PC-9 (cell line): ENCODE data around the gene RAI2. TPM values are rescaled to one million over a fixed set of nuclear protein-coding genes. Genes with fewer than 3 reads are reported as not detected.

Experiments used
- BruUV-seq: library from RNA; stranded (reverse); fragments of 400-500 nt; replicated peaks from 2 replicates; lab custom pipeline; 2021; lab: Mats Ljungman, UMichigan
- CTCF ChIA-PET: fragments of 300-600 bp; sonication (Branson Sonifier 250); formaldehyde crosslinking; loops from one replicate; lab custom pipeline; 2022; ENCODE audit warnings: antibody characterized with exemption; lab: Charles Lee
- POLR2A ChIA-PET: fragments of 300-600 bp; sonication (Branson Sonifier 250); formaldehyde crosslinking; loops from one replicate; lab custom pipeline; 2022; ENCODE audit warnings: antibody characterized with exemption; ENCODE audit not compliant: unreplicated experiment; lab: Charles Lee
- DNase-seq, 2 experiments: peaks; one replicate each; pipeline versions ENCODE4 v3.0.0 to v3.0.0-alpha.2; 2015 to 2022; ENCODE audit warnings: mixed read lengths in 1 of 2
- H2AFZ ChIP-seq: fragments of 200-600 bp; sonication (generic); 2 replicates; pipeline ENCODE4 v1.8.1; 2017; ENCODE audit warnings: antibody characterized with exemption
- H3F3A ChIP-seq: fragments of 200-600 bp; sonication (generic); 2 replicates; pipeline ENCODE4 v1.8.1; 2017; ENCODE audit warnings: antibody characterized with exemption, mild to moderate bottlenecking, low read depth; ENCODE audit not compliant: insufficient read depth
- H3K27ac ChIP-seq: fragments of 200-600 bp; sonication (generic); 2 replicates; pipeline ENCODE4 v1.6.1; 2016; ENCODE audit warnings: mixed run types
- H3K27me3 ChIP-seq: fragments of 200-600 bp; sonication (generic); 2 replicates; pipeline ENCODE4 v1.6.1; 2016; ENCODE audit warnings: low read depth, mixed run types; ENCODE audit not compliant: insufficient read depth
- H3K36me3 ChIP-seq: fragments of 200-600 bp; sonication (generic); 2 replicates; pipeline ENCODE4 v1.6.1; 2016; ENCODE audit warnings: low read depth, mixed run types
- H3K4me1 ChIP-seq: fragments of 200-600 bp; sonication (generic); replicated peaks from 2 replicates; pipeline ENCODE4 v1.6.1; 2016; ENCODE audit warnings: mixed run types; ENCODE audit not compliant: insufficient read depth
- H3K4me2 ChIP-seq: fragments of 200-600 bp; sonication (generic); 2 replicates; pipeline ENCODE4 v1.6.1; 2017; ENCODE audit warnings: mixed run types
- H3K4me3 ChIP-seq: fragments of 200-600 bp; sonication (generic); 2 replicates; pipeline ENCODE4 v1.6.1; 2016; ENCODE audit warnings: mixed run types
- H3K79me2 ChIP-seq: fragments of 200-600 bp; sonication (generic); 2 replicates; pipeline ENCODE4 v1.6.1; 2017; ENCODE audit warnings: low read depth, mixed run types
- H3K9me2 ChIP-seq: fragments of 200-600 bp; sonication (generic); 2 replicates; pipeline ENCODE4 v1.8.1; 2017; ENCODE audit warnings: mild to moderate bottlenecking; ENCODE audit not compliant: insufficient read depth
- H3K9me3 ChIP-seq: fragments of 200-600 bp; sonication (generic); 2 replicates; pipeline ENCODE4 v1.8.1; 2016; ENCODE audit warnings: low read depth; ENCODE audit not compliant: insufficient read depth
- H4K20me1 ChIP-seq: fragments of 200-600 bp; sonication (generic); 2 replicates; pipeline ENCODE4 v1.8.1; 2017; ENCODE audit not compliant: insufficient read depth
- CTCF ChIP-seq: fragments of 200-600 bp; sonication (generic); conservative IDR thresholded peaks from 2 replicates; pipeline ENCODE4 v1.6.1; 2017; ENCODE audit warnings: mixed run types, antibody characterized with exemption, mild to moderate bottlenecking, moderate library complexity
- EZH2 ChIP-seq: fragments of 200-600 bp; sonication (generic); IDR thresholded peaks from 2 replicates; pipeline ENCODE4 v1.8.0; 2017; ENCODE audit warnings: antibody characterized with exemption, low read depth
- intact Hi-C: fragments of 100-400 bp; cut with micrococcal nuclease; formaldehyde crosslinking; loops from one replicate; pipeline ENCODE4 v1.10.0; 2022; ENCODE audit not compliant: unreplicated experiment
- total RNA-seq: library from RNA; stranded (reverse); gene quantifications from 2 replicates; pipeline ENCODE4 v1.2.3, GENCODE V29; 2021

RAI2 gene
- total RNA-seq, 1 experiment from 2014 or later: not detected

DNA sequence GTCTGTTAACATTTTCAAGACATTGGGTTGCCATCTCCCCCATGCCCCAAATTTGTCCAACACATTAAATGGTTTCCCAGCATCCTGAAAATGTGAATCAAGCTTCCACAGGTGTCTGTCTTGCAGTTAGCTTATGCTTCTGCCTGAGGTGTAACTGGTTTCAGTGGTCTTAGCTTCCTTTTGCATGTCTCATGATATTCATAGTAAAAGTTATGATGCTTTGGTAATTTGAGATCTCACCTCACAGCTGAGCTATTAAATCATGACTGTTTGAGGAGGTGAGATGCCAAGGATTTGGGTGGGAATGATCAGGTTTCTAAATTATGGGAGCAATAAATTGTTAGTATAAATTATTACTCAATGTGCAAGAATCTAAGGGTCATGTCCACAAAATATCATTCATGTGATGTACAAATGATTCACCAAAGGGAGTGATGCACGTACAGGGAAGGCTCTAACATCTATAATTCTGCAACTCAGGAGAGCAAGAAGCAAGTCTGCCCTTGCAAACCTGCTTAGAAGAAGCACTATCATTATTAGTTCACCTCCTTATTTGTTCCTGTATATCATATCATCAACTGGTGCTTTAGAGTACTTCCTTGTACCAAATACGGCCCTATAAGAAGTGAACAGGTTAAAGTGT lies 17.1 kb upstream of the RAI2 start:
- Histone ChIP-seq H4K20me1 (no peaks in the 10 kb centered on the region), H3K9me2 (no peaks in the 10 kb centered on the region), H3K4me3 (no peak overlapping the region), H3K4me1 (no peaks in the 10 kb centered on the region), H3K79me2 (no peaks in the 10 kb centered on the region), H3K9me3 (no peaks in the 10 kb centered on the region), H3K27me3 (peaks cover 15% of the 10 kb centered on the region), H3K36me3 (no peaks in the 10 kb centered on the region), H2AFZ (no peak overlapping the region), H3F3A (no peaks in the 10 kb centered on the region), H3K27ac (no peak overlapping the region), H3K4me2 (no peak overlapping the region)
- BruUV-seq: no TSS peak
- POLR2A ChIA-PET: no interaction called here
- TF ChIP-seq EZH2 (no peak), CTCF (no peak)
- intact Hi-C loops: no loop called here
- no peak for DNase-seq
- CTCF ChIA-PET: no interaction called here

DNA sequence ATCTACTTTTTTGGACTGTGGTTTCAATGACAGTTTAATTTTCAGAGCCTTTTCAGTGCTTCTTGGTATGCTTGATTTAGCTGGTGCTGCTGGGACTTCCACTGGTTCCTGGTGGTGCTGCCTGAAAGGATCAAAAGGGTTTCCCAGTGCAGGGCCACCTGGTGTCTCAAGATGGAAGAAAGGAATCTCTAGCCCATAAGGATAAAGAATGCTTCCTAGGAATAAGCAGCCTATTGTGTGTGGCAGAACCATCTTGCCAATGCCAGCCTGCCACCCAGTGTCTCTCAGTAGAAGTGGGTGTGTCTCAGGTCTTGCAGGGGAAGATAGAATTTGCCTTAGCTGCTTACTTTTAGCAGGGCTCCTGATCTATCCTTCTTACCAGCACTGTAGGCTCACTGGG lies 15.0 kb upstream of the RAI2 start:
- no peak overlapping the region for H3K27ac ChIP-seq
- H3K79me2 ChIP-seq: no peaks in the 10 kb centered on the region
- no peak overlapping the region for H2AFZ ChIP-seq
- no peak overlapping the region for H3K4me2 ChIP-seq
- intact Hi-C loops: no loop called here
- no peaks in the 10 kb centered on the region for H3K36me3 ChIP-seq
- H3K4me1 ChIP-seq: no peaks in the 10 kb centered on the region
- no peaks in the 10 kb centered on the region for H3F3A ChIP-seq
- peaks cover 9% of the 10 kb centered on the region for H3K27me3 ChIP-seq
- H3K4me3 ChIP-seq: no peak overlapping the region
- H3K9me2 ChIP-seq: no peaks in the 10 kb centered on the region
- POLR2A ChIA-PET: no interaction called here
- DNase-seq: no peak
- CTCF ChIA-PET: no interaction called here
- BruUV-seq: no TSS peak
- TF ChIP-seq EZH2: no peak
- TF ChIP-seq CTCF: no peak
- H3K9me3 ChIP-seq: no peaks in the 10 kb centered on the region
- H4K20me1 ChIP-seq: no peaks in the 10 kb centered on the region

DNA sequence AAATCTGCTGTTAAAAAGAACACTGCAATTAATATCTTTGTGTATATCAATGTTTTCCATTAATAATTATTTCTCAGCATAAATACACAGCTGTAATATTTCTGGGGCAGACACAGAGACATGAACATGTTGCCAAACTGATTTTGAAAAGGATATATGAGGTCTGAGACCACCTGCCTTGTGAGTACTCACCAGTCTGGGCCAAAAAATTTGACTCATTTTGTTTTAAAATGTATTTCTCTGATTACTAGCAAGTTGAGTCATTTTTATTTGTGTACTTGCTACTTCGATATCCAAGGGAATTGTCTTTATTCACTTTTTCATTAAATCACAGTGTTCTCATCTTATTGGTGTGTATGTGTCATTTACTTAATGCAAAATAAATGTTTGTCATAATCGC lies 8.5 kb upstream of the RAI2 start:
- Histone ChIP-seq H3K27me3 (0 out of 2 replicates have a peak, but pooled peaks cover 7% of the 10 kb centered on the region), H3K4me1 (no peaks in the 10 kb centered on the region), H3K4me3 (no peak overlapping the region), H3K36me3 (no peaks in the 10 kb centered on the region), H2AFZ (no peak overlapping the region), H3K9me3 (no peaks in the 10 kb centered on the region), H3K27ac (no peak overlapping the region), H3K4me2 (no peak overlapping the region), H3K9me2 (no peaks in the 10 kb centered on the region), H3F3A (no peaks in the 10 kb centered on the region), H4K20me1 (no peaks in the 10 kb centered on the region), H3K79me2 (no peaks in the 10 kb centered on the region)
- intact Hi-C loops: no loop called here
- BruUV-seq: no TSS peak
- TF ChIP-seq CTCF (no peak), EZH2 (no peak)
- no peak for DNase-seq
- ChIA-PET CTCF (no interaction called here), POLR2A (no interaction called here)
